NCI-H524 (cell line): ENCODE data around the gene ZNF419.

ENCODE experiments used
- DNase-seq, 2 experiments: peaks; one replicate each; lab custom pipeline; 2025; lab: John Stamatoyannopoulos, UW

The ZNF419 gene

GRCh38 chr19:57537953-57538547 is 50.5 kb downstream of the ZNF419 start:
- no peak for DNase-seq
